K562 (cell line): ENCODE data around the gene VSIG10L2. TPM values are rescaled to one million over a fixed set of nuclear protein-coding genes. Genes with fewer than 3 reads are reported as not detected.

Source experiments
- ZBTB40 ChIP-seq, 2 experiments: fragments of 450-650 bp in 1 of 2; sonication (generic) in 1 of 2; formaldehyde crosslinking in 1 of 2; IDR thresholded peaks; 2 replicates each; pipeline versions ENCODE4 v1.7.1 to v1.9.0; 2016 to 2022; ENCODE audit warnings: inconsistent platforms in 1 of 2, mild to moderate bottlenecking in 1 of 2, missing genetic modification reagents in 1 of 2
- polyA plus RNA-seq, 8 experiments: library from polyadenylated mRNA; depleted of rRNA in 4 of 8; stranded (reverse) in 5 of 8; unstranded in 3 of 8; fragments of >200 nt; fragmentation: Nextera tagmentation in 2 of 8; fragmentation: Illumina TruSeq in 1 of 8; extraction: Ambion mirVana in 2 of 8; extraction: Trizol in 1 of 8; gene quantifications; 2 replicates each; pipeline versions ENCODE4 v1.2.1 to v1.2.3, GENCODE V29; 2011 to 2014; ENCODE audit warnings: inconsistent platforms in 1 of 8, missing spikeins in 1 of 8
- total RNA-seq, 7 experiments: library from RNA; depleted of rRNA in 6 of 7; stranded (reverse); fragments of >200 nt in 6 of 7; fragmentation: Illumina TruSeq in 2 of 7; extraction: Trizol in 2 of 7; gene quantifications; 2 replicates each; pipeline versions ENCODE4 v1.2.1 to v1.2.3, GENCODE V29; 2011 to 2021; ENCODE audit warnings: low replicate concordance in 1 of 7

The VSIG10L2 gene
- total and polyA plus RNA-seq, 9 of the 15 experiments (the other 6 are each of a cell fraction or from before 2014, with no cell fraction given), result not detected

- TF ChIP-seq ZBTB40 (IDR thresholded peaks at IDR 0.05) (no peak), ZBTB40 (CRISPR knock-in tag; IDR thresholded peaks at IDR 0.05) (no peak)
Measured at GRCh38 chr11:125922156-125922555, 23.7 kb upstream of the VSIG10L2 start (continued).
